ENCODE results near the gene ZMYND12.
"Not testable (repeated sequence)": the region's sequence is repeated elsewhere in the genome, so short reads cannot be mapped to it uniquely, and the experiment has no call there.

The ZMYND12 gene

GRCh38 chr1:42456010-42456753 lies at the start of gene ZMYND12, which contains the start of gene PPCS:
TSS of gene ZMYND12 (minus strand) at chr1:42456022. CDS start at chr1:42455997, 25 bp downstream.
TSS of gene PPCS (plus strand) at chr1:42456543. CDS start at chr1:42456566, 23 bp downstream.
- peak; percentile 68 for DNase-seq (ENCODE audit: low spot score)

- no peak for DNase-seq (ENCODE audit: low spot score)
Measured at GRCh38 chr1:42504535-42505128, 48.8 kb upstream of the ZMYND12 start.

DNA sequence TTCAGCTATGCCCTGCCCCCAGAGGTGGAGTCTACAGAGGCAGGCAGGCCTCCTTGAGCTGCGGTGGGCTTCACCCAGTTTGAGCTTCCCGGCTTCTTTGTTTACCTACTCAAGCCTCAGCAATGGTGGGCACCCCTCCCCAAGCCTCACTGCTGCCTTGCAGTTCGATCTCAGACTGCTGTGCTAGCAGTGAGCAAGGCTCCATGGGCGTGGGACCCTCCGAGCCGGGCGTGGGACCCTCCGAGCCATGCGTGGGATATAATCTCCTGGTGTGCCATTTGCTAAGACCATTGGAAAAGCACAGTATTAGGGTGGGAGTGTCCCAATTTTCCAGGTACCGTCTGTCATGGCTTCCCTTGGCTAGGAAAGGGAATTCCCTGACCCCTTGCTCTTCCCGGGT lies 46.2 kb upstream of the ZMYND12 start:
- DNase-seq (ENCODE audit: low spot score): not testable (repeated sequence)

- no peak for DNase-seq (ENCODE audit: low spot score)
Measured at GRCh38 chr1:42490237-42490636, 34.4 kb upstream of the ZMYND12 start.

DNA sequence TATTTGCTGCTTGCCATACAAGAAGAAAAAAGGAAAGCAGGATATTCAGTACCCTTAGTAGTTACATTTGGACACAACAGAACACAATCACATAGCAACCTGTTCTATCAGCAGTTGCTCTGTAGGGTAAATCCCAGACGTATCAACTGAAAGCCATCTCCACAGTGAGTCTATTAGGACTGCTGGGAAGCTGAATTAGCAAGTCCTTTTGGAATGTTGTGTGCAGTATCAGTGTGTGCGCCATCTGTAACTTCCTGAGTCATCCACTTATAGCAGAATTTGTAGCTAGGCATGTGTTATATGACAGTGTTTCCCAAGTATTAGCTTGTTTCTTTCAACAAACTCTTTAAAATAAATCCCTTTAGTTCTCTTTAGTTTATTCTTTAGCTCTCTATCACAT lies 28.6 kb upstream of the ZMYND12 start:
- DNase-seq (ENCODE audit: low spot score): no peak

GRCh38 chr1:42482635-42483153 lies 26.9 kb upstream of the ZMYND12 start:
- no peak for DNase-seq (ENCODE audit: low spot score)

- DNase-seq (ENCODE audit: low spot score): no peak
Measured at GRCh38 chr1:42480921-42481320, 25.1 kb upstream of the ZMYND12 start.

DNA sequence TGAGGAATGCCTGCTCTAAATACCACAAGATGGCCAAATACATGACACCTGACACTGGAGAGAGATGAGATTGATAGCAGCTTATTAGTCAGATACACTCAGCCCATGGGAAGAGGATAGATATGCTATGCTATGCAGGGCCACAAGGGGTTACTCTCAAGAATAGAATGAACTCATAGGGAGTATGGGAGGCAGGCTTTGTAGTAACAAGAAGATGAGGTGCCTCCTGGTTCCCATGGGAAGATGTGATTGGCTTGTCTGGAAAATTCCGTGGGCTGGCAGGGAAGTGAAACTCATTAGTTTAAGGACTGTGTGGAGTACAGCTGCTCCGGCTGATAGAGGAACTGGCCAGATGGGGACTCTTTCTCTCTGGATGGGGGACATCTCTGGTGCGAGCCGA lies 23.8 kb upstream of the ZMYND12 start:
- no peak for DNase-seq (ENCODE audit: low spot score)

DNA sequence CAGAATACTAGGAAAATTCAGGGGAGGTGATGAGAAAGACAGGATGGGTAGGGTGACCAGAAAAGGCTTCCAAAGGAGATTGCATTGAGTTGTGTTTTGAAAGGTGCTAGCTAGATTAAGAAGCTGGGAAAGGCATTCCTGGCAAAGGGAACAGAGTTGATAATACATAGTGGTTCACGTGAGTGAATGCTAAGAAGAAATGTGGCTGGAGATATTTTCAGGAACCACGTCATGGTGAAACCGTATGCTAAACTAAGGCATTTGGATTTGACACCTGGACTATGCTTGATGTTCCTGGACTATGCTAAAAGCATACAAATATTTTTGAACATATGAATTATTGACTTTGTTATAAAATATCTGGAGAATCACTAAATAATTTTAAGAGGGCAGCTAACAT lies 22.0 kb upstream of the ZMYND12 start:
- DNase-seq (ENCODE audit: low spot score): no peak

GRCh38 chr1:42477354-42477753 lies 21.5 kb upstream of the ZMYND12 start:
- DNase-seq (ENCODE audit: low spot score): not testable (repeated sequence)

DNA sequence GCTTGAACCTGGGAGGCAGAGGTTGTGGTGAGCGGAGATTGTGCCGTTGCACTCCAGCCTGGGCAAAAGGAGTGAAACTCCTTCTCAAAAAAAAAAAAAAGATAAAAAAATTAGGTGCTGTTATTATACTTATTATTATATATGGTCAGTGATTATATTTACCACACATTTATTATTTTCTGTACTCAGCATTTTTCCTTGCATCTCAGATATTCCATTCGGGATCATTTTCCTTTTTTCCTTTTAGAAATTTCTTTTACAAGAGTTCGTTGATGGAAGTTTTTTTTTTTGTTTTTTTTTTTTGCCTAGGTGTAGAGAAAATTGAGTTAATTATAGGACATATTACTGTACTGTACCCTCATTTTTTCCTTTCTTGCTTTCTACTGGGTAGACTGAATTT lies 20.8 kb upstream of the ZMYND12 start:
- DNase-seq (ENCODE audit: low spot score): no peak

- DNase-seq (ENCODE audit: low spot score): no peak
Measured at GRCh38 chr1:42469727-42470126, 13.9 kb upstream of the ZMYND12 start.

GRCh38 chr1:42466030-42466429 lies 10.2 kb upstream of the ZMYND12 start:
- no peak for DNase-seq (ENCODE audit: low spot score)

GRCh38 chr1:42463921-42464320 lies 8.1 kb upstream of the ZMYND12 start:
- no peak for DNase-seq (ENCODE audit: low spot score)

GRCh38 chr1:42462828-42463763 lies 7.3 kb upstream of the ZMYND12 start, which contains the start of gene CCDC30:
TSS of gene CCDC30 (plus strand) at chr1:42463286. CDS start at chr1:42480552, 17,266 bp downstream.
- peak; percentile 97 for DNase-seq (ENCODE audit: low spot score)

GRCh38 chr1:42461196-42461595 lies 5.4 kb upstream of the ZMYND12 start:
- DNase-seq (ENCODE audit: low spot score): no peak

DNA sequence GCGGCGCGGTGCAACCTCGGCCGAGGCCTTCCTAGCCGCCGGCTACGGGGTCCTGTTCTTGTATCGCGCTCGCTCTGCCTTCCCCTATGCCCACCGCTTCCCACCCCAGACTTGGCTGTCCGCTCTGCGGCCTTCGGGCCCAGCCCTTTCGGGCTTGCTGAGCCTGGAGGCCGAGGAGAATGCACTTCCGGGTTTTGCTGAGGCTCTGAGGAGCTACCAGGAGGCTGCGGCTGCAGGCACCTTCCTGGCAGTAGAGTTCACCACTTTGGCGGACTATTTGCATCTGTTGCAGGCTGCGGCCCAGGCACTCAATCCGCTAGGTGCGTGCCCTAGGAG lies 900 bp upstream of the ZMYND12 start:
- DNase-seq (ENCODE audit: low spot score): no peak

GRCh38 chr1:42454403-42454802 lies 1.4 kb downstream of the ZMYND12 start:
- no peak for DNase-seq (ENCODE audit: low spot score)

- no peak for DNase-seq (ENCODE audit: low spot score)
Measured at GRCh38 chr1:42453386-42453785, 2.4 kb downstream of the ZMYND12 start.

GRCh38 chr1:42450061-42450460 lies 5.8 kb downstream of the ZMYND12 start:
- DNase-seq (ENCODE audit: low spot score): no peak

DNA sequence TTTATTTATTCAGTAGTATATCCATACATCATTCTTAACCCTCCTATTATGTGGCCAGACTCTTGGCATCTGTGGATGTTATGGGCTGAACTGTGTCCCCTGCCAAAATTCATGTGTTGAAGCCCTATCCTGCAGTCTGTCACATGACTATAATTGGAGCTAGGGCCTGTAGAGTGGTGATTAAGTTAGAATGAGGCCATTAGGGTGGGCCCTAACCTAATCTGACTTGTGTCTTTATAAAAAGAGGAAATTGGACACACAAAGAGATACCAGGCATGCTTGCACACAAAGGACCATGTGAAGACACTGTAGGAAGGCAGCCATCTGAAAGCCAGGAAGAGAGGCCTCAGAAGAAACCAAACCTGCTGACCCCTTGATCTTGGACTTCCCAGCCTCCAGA lies 6.6 kb downstream of the ZMYND12 start:
- no peak for DNase-seq (ENCODE audit: low spot score)

GRCh38 chr1:42442662-42443061 lies 13.2 kb downstream of the ZMYND12 start:
- no peak for DNase-seq (ENCODE audit: low spot score)

Measured in COLO829 (cell line).